Pancreas (tissue), 10 donors: Measurements from ENCODE around the gene CACNA2D3. TPM values are rescaled to one million over a fixed set of nuclear protein-coding genes. Genes with fewer than 3 reads are reported as not detected.

Experiments used
- ATAC-seq, 4 donors: fragments of 200-7000 bp; cut with Tn5 transposase; one replicate each; pipeline versions ENCODE4 v1.8.0 to v1.9.1; 2020; ENCODE audit warnings: mild to moderate bottlenecking in 4 of 4, moderate library complexity in 4 of 4
- DNase-seq, 6 donors: peaks; one replicate each; pipeline ENCODE4 v3.0.0-alpha.2; 2020
- FAIRE-seq: peaks from 2 replicates; lab custom pipeline; 2012; peaks lifted over from hg19 to GRCh38; lab: Jason Lieb, UNC
- H3K27ac ChIP-seq, 4 donors: fragments of 200-600 bp; sonication (generic); 1 replicate in 3 of 4; 2 replicates in 1 of 4; pipeline versions ENCODE4 v1.5.0 to v1.8.0; 2020
- H3K27me3 ChIP-seq, 4 donors: fragments of 200-600 bp; one replicate each; pipeline ENCODE4 v1.8.0; 2021
- H3K36me3 ChIP-seq, 3 donors: fragments of 200-600 bp; sonication (generic) in 1 of 3; one replicate each; pipeline versions ENCODE4 v1.5.0 to v1.8.0; 2020 to 2021
- H3K4me1 ChIP-seq, 3 donors: fragments of 200-600 bp; one replicate each; pipeline ENCODE4 v1.8.0; 2021
- H3K4me3 ChIP-seq, 4 donors: fragments of 200-600 bp; sonication (generic) in 2 of 4; one replicate each; pipeline versions ENCODE4 v1.5.0 to v1.8.0; 2020 to 2021
- H3K9me3 ChIP-seq, 4 donors: fragments of 200-600 bp; one replicate each; pipeline ENCODE4 v1.8.0; 2021
- CTCF ChIP-seq, 4 donors: fragments of 200-600 bp; sonication (generic) in 3 of 4; IDR thresholded peaks; one replicate each; pipeline versions ENCODE4 v1.5.0 to v1.8.0; 2021; ENCODE audit warnings: antibody characterized with exemption in 4 of 4
- WGBS, 2 donors: extraction: QIAGEN DNeasy Blood & Tissue Kit; methylation state at CpG; one replicate each; pipeline ENCODE4 v1.1.7; 2013; 5-methylcytosine and 5-hydroxymethylcytosine counted together
- intact Hi-C, 3 donors: fragments of 100-400 bp; cut with DNase I; formaldehyde crosslinking; loops; one replicate each; pipeline versions ENCODE4 v1.11.1 to v1.14.2; 2022
- polyA plus RNA-seq, 2 donors: library from polyadenylated mRNA; stranded (reverse); fragments of 200-250 nt; gene quantifications; one replicate each; pipeline ENCODE4 v1.2.3, GENCODE V29; 2013
- total RNA-seq, 6 donors: library from RNA; stranded (reverse); fragmentation: NEBNext Ultra II Directional in 4 of 6; extraction: Animal tissue kit (Norgen Biotek cat#: 25700) in 4 of 6; gene quantifications; one replicate each; pipeline versions ENCODE4 v1.2.1 to v1.2.4, GENCODE V29; 2021 to 2023
- donor health status: healthy with polysubstance abuse.
- donor health status: DM: no; HTN: no; CAD: no; lungs with moderate emphysema.
- donor health status: DM: no; HTN: no; CAD: no.
- donor health status: control.
- donor health status: control.
- donor health status: Bipolar disorder and iron deficiency.
- donor health status: DM: yes; HTN: yes; CAD: no.
- donor health status: DM: no; HTN: no; CAD: no.
- donor health status: DM: no; HTN: no; CAD: no.
- donor health status: DM: yes; HTN: yes; CAD: no.

Gene CACNA2D3
- total and polyA plus RNA-seq, 8 donors: 0.19 to 0.75 (median 0.37) TPM; not detected in 2

DNA sequence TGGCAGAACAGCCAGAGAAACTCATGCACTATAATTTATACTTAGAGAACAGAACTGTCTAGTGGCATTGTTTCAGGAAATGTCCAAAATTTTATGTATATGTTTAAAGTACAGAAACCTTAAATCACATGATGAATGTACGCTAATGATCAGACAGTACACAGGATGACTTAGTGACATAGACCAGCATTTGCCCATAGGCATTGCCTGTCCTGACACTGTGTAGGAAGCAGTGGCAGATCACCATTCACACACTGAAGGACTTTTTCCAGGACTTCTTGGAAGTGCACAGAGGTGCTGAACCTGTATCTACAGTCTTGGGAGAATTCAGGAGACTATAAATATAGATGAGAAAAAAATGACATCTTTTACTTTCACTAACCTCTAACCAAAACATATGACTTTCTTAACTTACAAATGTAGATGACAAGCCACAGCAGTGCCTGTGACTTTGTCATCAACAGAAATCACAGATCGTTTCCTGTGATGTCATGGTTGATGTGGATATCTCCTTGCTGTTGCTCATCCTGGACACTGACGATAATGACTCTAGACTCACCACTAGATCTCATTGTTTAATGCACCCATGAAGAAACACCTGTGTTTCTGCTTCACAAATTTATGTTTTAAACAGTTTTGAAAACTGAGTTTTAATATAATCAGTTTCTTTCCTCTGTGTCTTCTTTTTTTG, 183.2 kb downstream of the CACNA2D3 start:
- WGBS, 2 donors: 45 to 75% methylated on average over 3 of the region's 3 CpGs
- no peak overlapping the region for H3K4me3 ChIP-seq
- intact Hi-C loops: no loop called here
- no peak for DNase-seq
- no peak for TF ChIP-seq CTCF (IDR thresholded peaks at IDR 0.05)
- no peaks in the 10 kb centered on the region for H3K9me3 ChIP-seq
- no peak for FAIRE-seq
- H3K36me3 ChIP-seq: no peaks in the 10 kb centered on the region
- no peaks in the 10 kb centered on the region for H3K27me3 ChIP-seq
- H3K4me1 ChIP-seq: peaks cover 0 to 14% (median 8%) of the 10 kb centered on the region in 3 donors
- no peak for ATAC-seq
- H3K27ac ChIP-seq: no peak overlapping the region

DNA sequence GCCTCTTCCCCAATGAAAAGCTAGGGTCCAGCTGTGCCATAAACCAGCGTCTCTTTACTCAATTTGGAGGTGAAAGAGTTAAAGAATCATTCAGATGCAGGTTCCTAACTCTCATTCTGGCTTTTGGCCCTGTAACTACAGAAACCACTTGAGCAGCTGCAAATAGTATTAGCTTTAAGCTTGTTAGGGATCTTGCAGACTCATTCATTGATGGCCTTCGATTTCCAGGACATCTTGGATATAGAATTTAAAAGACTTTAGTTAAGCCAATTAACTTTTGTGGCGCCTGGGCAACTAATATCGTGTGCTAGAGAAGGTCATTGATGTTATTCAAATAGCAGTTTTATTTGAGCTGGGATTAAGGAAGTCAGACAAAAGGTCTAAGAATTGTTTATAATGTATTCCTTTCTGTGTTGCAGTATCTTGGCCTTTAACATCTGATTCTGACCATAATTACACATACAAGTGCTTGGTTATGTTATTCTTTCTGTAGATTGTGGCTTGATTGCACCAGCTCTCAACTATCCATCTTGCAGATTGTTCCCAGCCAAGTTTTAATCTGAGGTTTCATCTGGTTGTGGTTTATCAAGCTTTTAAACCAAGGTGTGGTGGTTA, 185.3 kb downstream of the CACNA2D3 start:
- Histone ChIP-seq H3K36me3 (no peaks in the 10 kb centered on the region), H3K27me3 (no peaks in the 10 kb centered on the region), H3K4me3 (no peak overlapping the region), H3K27ac (no peak overlapping the region), H3K9me3 (no peaks in the 10 kb centered on the region), H3K4me1 (peaks cover 0 to 14% (median 8%) of the 10 kb centered on the region in 3 donors)
- ATAC-seq (no peak), FAIRE-seq (no peak), DNase-seq (no peak)
- 74 to 75% methylated on average over 4 of the region's 4 CpGs for WGBS, 2 donors
- no peak for TF ChIP-seq CTCF (IDR thresholded peaks at IDR 0.05)
- intact Hi-C loops: no loop called here

- FAIRE-seq: no peak
- 67 to 69% methylated on average over 6 of the region's 6 CpGs for WGBS, 2 donors
- H3K9me3 ChIP-seq: no peaks in the 10 kb centered on the region
Measured at GRCh38 chr3:54309601-54310000, 187.2 kb downstream of the CACNA2D3 start.

GRCh38 chr3:54311211-54311747, 188.9 kb downstream of the CACNA2D3 start:
- DNase-seq: no peak
- no peak for FAIRE-seq
- Histone ChIP-seq H3K36me3 (no peaks in the 10 kb centered on the region), H3K4me1 (no peaks in the 10 kb centered on the region), H3K27ac (no peak overlapping the region), H3K27me3 (no peaks in the 10 kb centered on the region), H3K9me3 (no peaks in the 10 kb centered on the region), H3K4me3 (no peak overlapping the region)
- WGBS, 2 donors: 77 to 90% methylated on average over 6 of the region's 6 CpGs
- ATAC-seq: no peak
- intact Hi-C loops: no loop called here
- TF ChIP-seq CTCF (IDR thresholded peaks at IDR 0.05): no peak

More at GRCh38 chr3:54309601-54310000, 187.2 kb downstream of the CACNA2D3 start:
- intact Hi-C loops: no loop called here
- DNase-seq (no peak), ATAC-seq (no peak)
- Histone ChIP-seq H3K4me1 (peaks cover 0 to 11% (median 4%) of the 10 kb centered on the region in 3 donors), H3K27me3 (no peaks in the 10 kb centered on the region), H3K36me3 (no peaks in the 10 kb centered on the region), H3K4me3 (no peak overlapping the region), H3K27ac (no peak overlapping the region)
- TF ChIP-seq CTCF (IDR thresholded peaks at IDR 0.05): no peak
